ENCODE measurements around the gene GLI2.

DNA sequence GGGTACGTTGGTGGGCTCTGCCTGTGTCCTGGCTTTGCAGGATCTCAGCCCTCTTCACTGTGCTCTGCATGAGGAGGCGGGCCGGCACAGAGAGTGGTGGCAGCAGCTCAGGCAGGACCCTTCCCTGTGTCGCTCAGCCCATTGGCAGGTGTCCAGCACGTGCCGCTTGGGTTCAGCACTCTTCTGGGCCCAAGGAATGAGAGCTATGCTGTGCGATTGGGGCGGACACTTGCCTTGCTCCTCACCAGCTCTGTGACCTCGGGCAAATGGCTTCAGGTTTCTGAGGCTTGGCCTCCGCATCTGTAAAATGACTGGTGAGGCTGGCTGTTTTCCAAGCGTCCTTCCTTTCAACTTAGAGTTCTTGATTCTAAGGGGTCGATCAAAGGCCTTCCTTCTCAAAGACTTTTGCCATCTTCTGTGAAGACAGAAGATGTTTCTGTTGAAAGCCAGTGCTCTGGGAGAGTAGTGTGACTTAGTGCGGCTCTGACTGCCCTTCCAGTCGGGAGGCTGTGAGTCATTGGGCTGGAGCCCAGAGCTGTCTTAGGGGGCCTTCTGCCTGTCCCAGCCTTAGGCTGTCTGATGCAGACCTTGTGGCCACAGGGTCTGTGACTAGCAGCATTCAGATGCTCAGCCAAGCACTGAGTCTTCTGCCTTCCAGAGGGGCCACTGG, 35.6 kb downstream of the GLI2 start:
- TF ChIP-seq POLR2A (IDR thresholded peaks at IDR 0.05) = no peak
- no peak for TF ChIP-seq CTCF (IDR thresholded peaks at IDR 0.05)
